CD4-positive, CD25-positive, alpha-beta regulatory T cell (primary cell): ENCODE measurements around the gene BBIP1. TPM values are rescaled to one million over a fixed set of nuclear protein-coding genes. Genes with fewer than 3 reads are reported as not detected.
A peak's percentile ranks its signal among the peaks of the same experiment; 100 is the strongest.

Source experiments
- ATAC-seq, 2 donors: fragments of 150-1000 bp; cut with Tn5 transposase; one replicate each; pipeline ENCODE4 v1.10.0; 2021; ENCODE audit warnings: low read depth in 2 of 2, moderate number of reproducible peaks in 2 of 2, moderate library complexity in 1 of 2
- DNase-seq, 3 donors: peaks; one replicate each; pipeline versions ENCODE4 v3.0.0 to v3.0.0-alpha.2; 2012 to 2022; ENCODE audit warnings: mixed read lengths in 1 of 3
- H3K27ac ChIP-seq: one replicate; pipeline ENCODE4 v1.7.0; 2013; ENCODE audit warnings: mild to moderate bottlenecking, low read length; ENCODE audit not compliant: insufficient read depth, poor library complexity, severe bottlenecking
- H3K27me3 ChIP-seq: one replicate; pipeline ENCODE4 v1.7.0; 2013; ENCODE audit warnings: low read length; ENCODE audit not compliant: control insufficient read depth, insufficient read depth
- H3K36me3 ChIP-seq: one replicate; pipeline ENCODE4 v1.7.0; 2013; ENCODE audit warnings: mild to moderate bottlenecking, low read length, moderate library complexity; ENCODE audit not compliant: control insufficient read depth, insufficient read depth
- H3K4me1 ChIP-seq: 2 replicates; pipeline ENCODE4 v1.7.0; 2013; ENCODE audit warnings: mild to moderate bottlenecking, low read length; ENCODE audit not compliant: insufficient read depth, control insufficient read depth, poor library complexity, severe bottlenecking
- H3K4me3 ChIP-seq: one replicate; pipeline ENCODE4 v1.7.0; 2013; ENCODE audit warnings: low read depth, mild to moderate bottlenecking, low read length, moderate library complexity
- H3K9me3 ChIP-seq, 2 experiments: 1 replicate in 1 of 2; 2 replicates in 1 of 2; pipeline ENCODE4 v1.7.0; 2013; ENCODE audit warnings: low read length in 2 of 2, mild to moderate bottlenecking in 1 of 2, moderate library complexity in 1 of 2; ENCODE audit not compliant: control insufficient read depth in 2 of 2
- H3K27ac Mint-ChIP-seq, 3 donors: one replicate each; pipeline ENCODE4 v1.8.0; 2020 to 2022; ENCODE audit warnings: mild to moderate bottlenecking in 3 of 3, mixed read lengths in 3 of 3, moderate library complexity in 2 of 3
- H3K27me3 Mint-ChIP-seq: one replicate; pipeline ENCODE4 v1.8.0; 2022; ENCODE audit warnings: mild to moderate bottlenecking, mixed read lengths
- H3K36me3 Mint-ChIP-seq: one replicate; pipeline ENCODE4 v1.8.0; 2020; ENCODE audit warnings: mixed read lengths
- H3K4me1 Mint-ChIP-seq, 4 donors: one replicate each; pipeline ENCODE4 v1.8.0; 2020 to 2022; ENCODE audit warnings: mixed read lengths in 4 of 4, mild to moderate bottlenecking in 1 of 4
- H3K4me3 Mint-ChIP-seq, 4 donors: one replicate each; pipeline ENCODE4 v1.8.0; 2020 to 2022; ENCODE audit warnings: mild to moderate bottlenecking in 4 of 4, mixed read lengths in 4 of 4, moderate library complexity in 3 of 4
- H3K9me3 Mint-ChIP-seq, 7 donors: one replicate each; pipeline ENCODE4 v1.8.0; 2020 to 2022; ENCODE audit warnings: mixed read lengths in 7 of 7, mild to moderate bottlenecking in 3 of 7, moderate library complexity in 2 of 7
- polyA plus RNA-seq, 4 donors: library from polyadenylated mRNA; unstranded; fragments of 300-500 nt; fragmentation: Illumina TruSeq; gene quantifications; one replicate each; pipeline ENCODE4 v1.2.3, GENCODE V29; 2021
- total RNA-seq: library from RNA; stranded (reverse); gene quantifications from one replicate; pipeline ENCODE4 v1.2.3, GENCODE V29; 2022

BBIP1 gene
- total and polyA plus RNA-seq, 5 donors from 2014 or later, result 34.1 to 42.3 (median 39.3) TPM

DNA sequence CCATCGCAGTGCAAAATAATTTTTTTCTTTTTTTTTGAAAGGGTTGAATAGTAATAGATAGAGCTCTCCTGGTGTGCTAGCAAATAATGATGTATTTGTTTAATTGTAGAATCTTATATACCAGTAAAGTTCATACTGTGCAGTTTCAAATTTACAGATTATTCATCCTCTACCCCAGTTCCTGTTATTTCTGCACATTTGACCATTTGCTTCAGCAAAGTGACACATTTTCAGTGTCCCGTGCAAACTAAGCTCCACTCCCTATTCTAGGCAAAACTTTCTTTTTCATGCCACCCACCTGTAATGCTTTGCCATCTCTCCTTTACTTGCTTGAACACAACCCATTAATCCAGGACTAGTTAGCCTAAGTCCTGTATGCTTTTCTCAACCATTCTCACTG, 43.5 kb upstream of the BBIP1 start:
- Histone ChIP-seq H3K9me3 (no peaks in the 10 kb centered on the region), H3K4me1 (peaks cover 3% of the 10 kb centered on the region), H3K36me3 (no peaks in the 10 kb centered on the region), H3K27ac (no peak overlapping the region), H3K4me3 (no peak overlapping the region), H3K27me3 (no peaks in the 10 kb centered on the region)
- Mint-ChIP-seq H3K36me3 (peaks cover 9% of the 10 kb centered on the region), H3K4me1 (peaks cover 32 to 70% (median 59%) of the 10 kb centered on the region in 4 donors), H3K27me3 (no peaks in the 10 kb centered on the region), H3K27ac (peak overlapping the region in 1 of 3 donors; percentile 1), H3K4me3 (peak overlapping the region in 1 of 4 donors; percentile 66), H3K9me3 (peaks cover 0 to 2% (median 0%) of the 10 kb centered on the region in 7 donors)
- no peak for DNase-seq
- no peak for ATAC-seq

DNA sequence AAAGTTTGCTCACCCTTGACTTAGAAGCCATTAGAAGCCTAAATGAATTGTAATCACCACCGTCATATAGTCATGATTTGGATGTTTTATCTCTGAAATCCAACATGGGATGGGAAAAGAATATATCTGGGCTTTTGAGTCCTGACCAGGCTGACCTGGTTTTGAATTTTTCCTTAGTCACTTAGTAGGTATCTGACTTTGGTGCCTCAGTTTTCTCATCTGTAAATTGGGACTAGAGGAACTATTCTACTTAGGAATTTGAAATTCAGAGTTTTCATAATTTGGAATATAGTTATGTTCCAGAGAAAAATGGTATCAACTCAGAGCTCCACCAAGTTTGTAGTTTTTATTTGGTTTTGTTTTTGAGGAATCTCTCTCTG, 41.3 kb upstream of the BBIP1 start:
- H3K4me3 ChIP-seq, result no peak overlapping the region
- no peaks in the 10 kb centered on the region for H3K27me3 Mint-ChIP-seq
- H3K9me3 ChIP-seq, result no peaks in the 10 kb centered on the region
- H3K36me3 ChIP-seq, result no peaks in the 10 kb centered on the region
- H3K27me3 ChIP-seq, result no peaks in the 10 kb centered on the region
- H3K4me1 Mint-ChIP-seq, result peaks cover 37 to 67% (median 54%) of the 10 kb centered on the region in 4 donors
- no peaks in the 10 kb centered on the region for H3K4me1 ChIP-seq
- H3K9me3 Mint-ChIP-seq, result peaks cover 0 to 2% (median 0%) of the 10 kb centered on the region in 7 donors
- no peak overlapping the region for H3K4me3 Mint-ChIP-seq
- ATAC-seq (no peak), DNase-seq (no peak)
- H3K36me3 Mint-ChIP-seq, result peaks cover 10% of the 10 kb centered on the region
- no peak overlapping the region for H3K27ac ChIP-seq
- H3K27ac Mint-ChIP-seq, result no peak overlapping the region

DNA sequence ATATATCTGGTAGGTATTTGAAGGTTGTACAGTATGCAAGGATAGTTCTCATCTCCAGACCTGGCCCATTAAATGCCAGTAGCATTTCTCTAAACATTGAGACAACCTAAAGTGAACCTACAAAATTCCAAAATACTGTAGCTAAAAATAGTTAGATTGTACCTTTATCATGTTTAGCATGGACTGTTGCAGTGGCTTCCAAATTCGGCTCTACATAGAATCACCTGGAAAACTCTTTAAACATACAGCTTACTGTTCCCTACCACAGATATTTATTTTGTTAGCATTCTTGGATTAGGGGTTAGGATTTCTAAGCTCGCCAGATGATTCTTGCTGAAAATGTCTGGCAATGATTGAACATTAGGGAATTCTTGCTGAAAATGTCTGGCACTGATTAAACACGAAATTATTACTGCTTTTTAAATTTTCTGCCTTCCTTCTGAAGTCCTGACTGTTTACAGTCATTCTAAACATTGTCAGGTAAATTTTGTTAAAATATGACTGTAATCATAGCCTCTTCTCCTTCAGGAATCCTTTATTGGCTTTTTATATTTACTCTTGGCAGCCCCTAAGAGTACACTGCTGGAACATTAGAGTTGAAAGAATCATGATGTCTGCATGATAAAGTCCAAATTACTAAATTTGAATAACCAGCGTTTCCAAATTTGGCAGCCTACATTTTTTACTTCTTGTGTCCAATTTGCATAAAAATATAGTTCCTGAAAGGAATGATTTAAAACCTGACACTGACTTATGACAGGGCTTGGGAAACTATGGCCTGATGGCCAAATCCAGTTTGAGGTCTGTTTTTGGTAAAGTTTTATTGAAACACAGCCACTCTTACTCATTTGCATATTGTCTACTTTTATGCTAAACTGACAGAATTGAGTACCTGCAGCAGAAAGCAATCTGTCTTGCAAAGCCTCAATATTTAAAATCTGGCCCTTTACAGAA, 40.7 kb upstream of the BBIP1 start:
- H3K4me1 ChIP-seq, result no peaks in the 10 kb centered on the region
- no peak overlapping the region for H3K4me3 ChIP-seq
- Mint-ChIP-seq H3K9me3 (peaks cover 0 to 2% (median 0%) of the 10 kb centered on the region in 7 donors), H3K36me3 (peaks cover 17% of the 10 kb centered on the region), H3K27me3 (no peaks in the 10 kb centered on the region), H3K27ac (no peak overlapping the region), H3K4me1 (peaks cover 37 to 67% (median 55%) of the 10 kb centered on the region in 4 donors), H3K4me3 (no peak overlapping the region)
- no peaks in the 10 kb centered on the region for H3K27me3 ChIP-seq
- no peaks in the 10 kb centered on the region for H3K9me3 ChIP-seq
- no peaks in the 10 kb centered on the region for H3K36me3 ChIP-seq
- DNase-seq, result no peak
- H3K27ac ChIP-seq, result no peak overlapping the region
- ATAC-seq, result no peak

DNA sequence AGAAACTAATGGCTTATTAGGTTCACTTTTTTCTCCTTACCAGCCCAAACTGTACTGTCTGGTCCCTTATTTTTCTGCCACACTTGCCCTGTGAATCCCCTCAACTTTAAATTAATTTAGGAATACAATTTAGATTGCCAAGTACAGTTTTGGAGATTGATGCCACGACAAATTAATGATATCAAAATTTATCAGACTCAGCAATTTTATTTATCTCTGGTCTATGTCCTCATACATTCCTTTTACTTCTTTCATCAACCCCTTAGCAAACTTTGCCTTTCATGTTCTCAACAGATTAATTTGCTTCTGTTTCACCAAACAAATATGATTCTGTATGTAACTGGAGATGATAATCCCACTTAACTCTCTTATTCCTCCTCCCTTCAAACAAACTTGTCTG, 38.6 kb upstream of the BBIP1 start:
- Mint-ChIP-seq H3K4me1 (peaks cover 26 to 59% (median 50%) of the 10 kb centered on the region in 4 donors), H3K27me3 (no peaks in the 10 kb centered on the region), H3K27ac (no peak overlapping the region), H3K4me3 (no peak overlapping the region), H3K36me3 (peaks cover 16% of the 10 kb centered on the region), H3K9me3 (peaks cover 0 to 4% (median 0%) of the 10 kb centered on the region in 7 donors)
- Histone ChIP-seq H3K4me3 (no peak overlapping the region), H3K36me3 (peaks cover 2% of the 10 kb centered on the region), H3K4me1 (no peaks in the 10 kb centered on the region), H3K27ac (no peak overlapping the region), H3K27me3 (no peaks in the 10 kb centered on the region), H3K9me3 (no peaks in the 10 kb centered on the region)
- DNase-seq, result no peak
- ATAC-seq, result no peak

DNA sequence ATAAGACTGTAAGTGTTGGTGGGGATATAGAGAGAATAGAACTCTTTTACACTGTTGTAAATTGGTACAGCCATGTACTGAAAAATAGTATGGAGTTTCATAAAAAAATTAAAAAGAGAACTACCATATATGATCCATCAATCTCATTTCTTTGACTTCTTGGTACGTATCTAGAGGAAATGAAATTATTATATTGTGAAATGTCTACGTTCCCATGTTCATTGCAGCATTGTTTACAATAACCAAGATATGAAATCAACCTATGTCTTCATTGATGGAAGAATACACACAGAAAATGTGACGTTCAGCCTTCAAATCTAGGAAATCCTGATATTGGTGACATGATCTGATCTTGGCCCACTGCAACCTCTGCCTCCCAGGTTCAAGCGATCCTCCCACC, 32.4 kb upstream of the BBIP1 start:
- H3K9me3 Mint-ChIP-seq, result peaks cover 0 to 5% (median 3%) of the 10 kb centered on the region in 7 donors
- H3K4me3 ChIP-seq, result no peak overlapping the region
- H3K4me1 ChIP-seq, result no peaks in the 10 kb centered on the region
- no peak for ATAC-seq
- no peaks in the 10 kb centered on the region for H3K27me3 Mint-ChIP-seq
- DNase-seq, result no peak
- no peak overlapping the region for H3K27ac ChIP-seq
- no peaks in the 10 kb centered on the region for H3K27me3 ChIP-seq
- H3K9me3 ChIP-seq, result no peaks in the 10 kb centered on the region
- no peak overlapping the region for H3K4me3 Mint-ChIP-seq
- no peak overlapping the region for H3K27ac Mint-ChIP-seq
- H3K36me3 ChIP-seq, result peaks cover 13% of the 10 kb centered on the region
- H3K36me3 Mint-ChIP-seq, result peaks cover 53% of the 10 kb centered on the region
- peaks cover 45 to 59% (median 53%) of the 10 kb centered on the region in 4 donors for H3K4me1 Mint-ChIP-seq

DNA sequence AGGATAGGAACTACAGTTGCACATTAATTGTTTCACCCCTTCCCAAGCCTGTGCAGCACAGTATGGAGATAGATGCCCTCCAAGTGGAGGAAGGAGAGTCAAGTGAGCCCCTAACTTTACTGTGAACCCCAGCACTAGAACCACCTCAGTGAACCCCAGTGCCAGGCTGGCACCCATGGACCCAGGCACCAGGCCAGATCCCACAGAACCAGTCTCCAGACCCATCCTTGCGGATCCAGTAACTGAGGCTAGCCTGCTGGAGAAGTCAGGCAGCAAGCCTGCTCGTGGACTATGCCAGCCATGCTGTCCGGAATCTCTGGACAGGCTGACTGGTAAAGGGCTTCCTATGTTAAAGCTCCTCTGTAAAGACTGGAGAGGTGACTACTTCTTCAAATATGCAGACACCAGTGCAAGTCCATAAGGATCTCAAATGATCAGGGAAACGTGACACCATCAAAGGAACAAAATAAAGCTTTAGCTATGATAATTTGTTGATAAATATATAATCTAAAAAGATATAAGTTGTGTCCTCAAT, 28.1 kb upstream of the BBIP1 start:
- no peaks in the 10 kb centered on the region for H3K27me3 Mint-ChIP-seq
- H3K4me1 Mint-ChIP-seq, result peaks cover 52 to 76% (median 61%) of the 10 kb centered on the region in 4 donors
- Histone ChIP-seq H3K27me3 (no peaks in the 10 kb centered on the region), H3K36me3 (peaks cover 24% of the 10 kb centered on the region), H3K4me1 (no peaks in the 10 kb centered on the region), H3K27ac (no peak overlapping the region), H3K4me3 (no peak overlapping the region), H3K9me3 (no peaks in the 10 kb centered on the region)
- no peak overlapping the region for H3K4me3 Mint-ChIP-seq
- H3K9me3 Mint-ChIP-seq, result peaks cover 0 to 11% (median 3%) of the 10 kb centered on the region in 7 donors
- H3K27ac Mint-ChIP-seq, result no peak overlapping the region
- DNase-seq (no peak), ATAC-seq (no peak)
- peaks cover 64% of the 10 kb centered on the region for H3K36me3 Mint-ChIP-seq

DNA sequence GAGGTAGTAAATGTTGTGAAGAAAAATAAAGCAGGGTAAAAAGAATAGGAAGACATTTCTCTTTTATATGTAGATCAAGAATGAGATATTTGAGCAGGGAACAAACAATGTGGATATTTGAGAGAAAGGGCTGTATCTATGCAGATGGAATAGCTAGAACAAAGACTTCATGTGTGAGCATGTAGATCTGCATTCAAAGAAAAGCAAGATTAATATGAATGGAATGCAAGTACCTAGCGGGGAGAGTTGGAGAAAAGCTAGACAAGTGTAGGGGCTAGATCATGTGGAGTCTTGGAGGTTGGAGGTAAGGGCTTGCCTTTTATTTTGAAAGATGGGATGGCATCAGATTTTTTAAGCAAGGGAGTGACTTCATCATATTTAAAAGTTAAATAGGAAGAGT, 27.5 kb upstream of the BBIP1 start:
- DNase-seq (no peak), ATAC-seq (no peak)
- no peaks in the 10 kb centered on the region for H3K27me3 ChIP-seq
- H3K4me3 ChIP-seq, result no peak overlapping the region
- peaks cover 23% of the 10 kb centered on the region for H3K36me3 ChIP-seq
- Mint-ChIP-seq H3K4me3 (no peak overlapping the region), H3K27ac (peak overlapping the region in 1 of 3 donors; percentile 35), H3K27me3 (no peaks in the 10 kb centered on the region), H3K36me3 (peaks cover 63% of the 10 kb centered on the region), H3K4me1 (peaks cover 52 to 76% (median 60%) of the 10 kb centered on the region in 4 donors), H3K9me3 (peaks cover 0 to 11% (median 3%) of the 10 kb centered on the region in 7 donors)
- no peaks in the 10 kb centered on the region for H3K4me1 ChIP-seq
- H3K9me3 ChIP-seq, result no peaks in the 10 kb centered on the region
- no peak overlapping the region for H3K27ac ChIP-seq
